ENCODE data around the gene SPDYE4.

Gene SPDYE4

GRCh38 chr17:8708025-8708461 is 50.3 kb downstream of the SPDYE4 start:
- DNase-seq: no peak

- no peak for DNase-seq
Observed at GRCh38 chr17:8707332-8708024, 50.9 kb downstream of the SPDYE4 start.

- no peak for DNase-seq
Observed at GRCh38 chr17:8706431-8706830, 51.9 kb downstream of the SPDYE4 start.

- DNase-seq: no peak
Observed at GRCh38 chr17:8705427-8705826, 52.9 kb downstream of the SPDYE4 start.

- DNase-seq: no peak
Observed at GRCh38 chr17:8703001-8703400, 55.3 kb downstream of the SPDYE4 start.

GRCh38 chr17:8701754-8702153 is 56.6 kb downstream of the SPDYE4 start:
- DNase-seq: no peak

GRCh38 chr17:8701221-8701620 is 57.1 kb downstream of the SPDYE4 start:
- DNase-seq: no peak
